GM12878 (cell line): ENCODE results near the gene NDE1. TPM values are rescaled to one million over a fixed set of nuclear protein-coding genes. Genes with fewer than 3 reads are reported as not detected.

Experiments
- ATAC-seq: fragments of 200-7000 bp; cut with Tn5 transposase; 3 replicates; pipeline ENCODE4 v1.9.1; 2020; ENCODE audit warnings: mild to moderate bottlenecking, moderate library complexity
- BruUV-seq: library from RNA; stranded (reverse); fragments of 400-500 nt; replicated peaks from 2 replicates; lab custom pipeline; 2021; lab: Mats Ljungman, UMichigan
- CTCF ChIA-PET: fragments of 300-600 bp; sonication (Branson Sonifier 250); formaldehyde crosslinking; extraction: SDS; loops from one replicate; lab custom pipeline; 2021; ENCODE audit warnings: inconsistent platforms; lab: Yijun Ruan, JAX
- POLR2A ChIA-PET: fragments of 350-600 bp; formaldehyde crosslinking; extraction: SDS; loops from one replicate; lab custom pipeline; 2021; ENCODE audit warnings: inconsistent platforms; lab: Charles Lee
- RAD21 ChIA-PET: fragments of 300-600 bp; sonication (Branson Sonifier 250); formaldehyde crosslinking; loops from one replicate; lab custom pipeline; 2023; ENCODE audit warnings: antibody characterized with exemption; ENCODE audit not compliant: unreplicated experiment; lab: Charles Lee
- SMC1A ChIA-PET: fragments of 300-600 bp; sonication (Branson Sonifier 250); formaldehyde crosslinking; loops from one replicate; lab custom pipeline; 2023; ENCODE audit not compliant: unreplicated experiment, uncharacterized antibody; lab: Charles Lee
- DNase-seq: peaks from one replicate; pipeline ENCODE4 v3.0.0-alpha.2; 2011; ENCODE audit warnings: low read depth, low spot score
- FAIRE-seq: peaks from 3 replicates; lab custom pipeline; 2011; peaks lifted over from hg19 to GRCh38; lab: Jason Lieb, UNC
- H2AFZ ChIP-seq: 2 replicates; pipeline ENCODE4 v1.6.0; 2011; ENCODE audit warnings: low read depth, low read length, control low read depth; ENCODE audit not compliant: control insufficient read depth
- H3K27ac ChIP-seq: 2 replicates; pipeline ENCODE4 v1.5.1; 2011; ENCODE audit warnings: control low read depth; ENCODE audit not compliant: control insufficient read depth, insufficient read depth
- H3K27me3 ChIP-seq, 2 experiments: replicated peaks in 1 of 2; 2 replicates each; pipeline versions ENCODE4 v1.6.0 to v1.6.1; 2011; ENCODE audit warnings: low read length in 1 of 2; ENCODE audit not compliant: control insufficient read depth in 2 of 2, insufficient read depth in 2 of 2
- H3K36me3 ChIP-seq, 2 experiments: 2 replicates each; pipeline ENCODE4 v1.5.1; 2011; ENCODE audit warnings: low read length in 1 of 2; ENCODE audit not compliant: control insufficient read depth in 2 of 2, insufficient read depth in 2 of 2
- H3K4me1 ChIP-seq: 2 replicates; pipeline ENCODE4 v1.6.1; 2011; ENCODE audit warnings: mild to moderate bottlenecking, low read length, moderate library complexity, mixed read lengths; ENCODE audit not compliant: control insufficient read depth, insufficient read depth
- H3K4me2 ChIP-seq: 2 replicates; pipeline ENCODE4 v1.6.0; 2011; ENCODE audit warnings: control low read depth; ENCODE audit not compliant: control insufficient read depth, insufficient read depth
- H3K4me3 ChIP-seq: fragments of 200-600 bp; sonication (generic); 2 replicates; pipeline ENCODE4 v1.5.1; 2016
- H3K79me2 ChIP-seq: 2 replicates; pipeline ENCODE4 v1.6.0; 2011; ENCODE audit warnings: low read length; ENCODE audit not compliant: control insufficient read depth, insufficient read depth
- H3K9ac ChIP-seq: 2 replicates; pipeline ENCODE4 v1.8.0; 2011; ENCODE audit warnings: low read length, control low read depth, mixed read lengths; ENCODE audit not compliant: control insufficient read depth, insufficient read depth
- H3K9me3 ChIP-seq: replicated peaks from 3 replicates; pipeline ENCODE4 v1.5.1; 2011; ENCODE audit warnings: mild to moderate bottlenecking, low read length; ENCODE audit not compliant: control insufficient read depth, insufficient read depth
- H4K20me1 ChIP-seq: 2 replicates; pipeline ENCODE4 v1.6.0; 2011; ENCODE audit not compliant: control insufficient read depth, insufficient read depth
- BCL11A ChIP-seq: IDR thresholded peaks from 2 replicates; pipeline ENCODE4 v1.6.1; 2011; ENCODE audit warnings: low read depth, low read length
- BMI1 ChIP-seq: fragments of 450-650 bp; IDR thresholded peaks from 2 replicates; pipeline ENCODE4 v1.6.1; 2016; ENCODE audit warnings: mild to moderate bottlenecking, moderate library complexity, borderline replicate concordance
- IRF3 ChIP-seq: fragments of 450-650 bp; IDR thresholded peaks from 2 replicates; pipeline ENCODE4 v1.6.1; 2014; ENCODE audit warnings: mild to moderate bottlenecking
- IRF4 ChIP-seq: IDR thresholded peaks from 2 replicates; pipeline ENCODE4 v1.6.1; 2011; ENCODE audit warnings: low read depth, low read length
- JUND ChIP-seq: IDR thresholded peaks from 2 replicates; pipeline ENCODE4 v1.6.1; 2012; ENCODE audit warnings: low read depth, mild to moderate bottlenecking, low read length, improper control_type of control experiment, moderate library complexity
- MTA2 ChIP-seq: fragments of 450-650 bp; IDR thresholded peaks from 2 replicates; pipeline ENCODE4 v1.6.1; 2016; ENCODE audit warnings: low read depth, mild to moderate bottlenecking, moderate library complexity
- NBN ChIP-seq: fragments of 450-650 bp; IDR thresholded peaks from 2 replicates; pipeline ENCODE4 v1.6.1; 2016
- PML ChIP-seq: IDR thresholded peaks from 2 replicates; pipeline ENCODE4 v1.6.1; 2012; ENCODE audit warnings: low read length, inconsistent platforms
- POLR2AphosphoS2 ChIP-seq: IDR thresholded peaks from 2 replicates; pipeline ENCODE4 v1.6.1; 2011; ENCODE audit warnings: low read depth, mild to moderate bottlenecking, low read length, improper control_type of control experiment, moderate library complexity
- SUPT20H ChIP-seq: IDR thresholded peaks from 2 replicates; pipeline ENCODE4 v1.6.1; 2011; ENCODE audit warnings: low read depth, mild to moderate bottlenecking, low read length, moderate library complexity, borderline replicate concordance; ENCODE audit not compliant: control insufficient read depth
- ZBTB33 ChIP-seq: fragments of 450-650 bp; IDR thresholded peaks from 2 replicates; pipeline ENCODE4 v1.6.1; 2017; ENCODE audit warnings: mild to moderate bottlenecking
- WGBS: methylation state at CpG from one replicate; pipeline ENCODE4 v1.1.6; 2016; ENCODE audit warnings: low lambda C conversion rate; ENCODE audit not compliant: insufficient replicate concordance, insufficient coverage; ENCODE audit errors: missing lambda C conversion rate; 5-methylcytosine and 5-hydroxymethylcytosine counted together
- in situ Hi-C: fragments of 300-500 bp; cut with MboI; formaldehyde crosslinking; loops from 9 replicates; pipeline ENCODE4 v1.14.3; 2018; ENCODE audit warnings: mixed read lengths
- intact Hi-C: fragments of 100-400 bp; cut with micrococcal nuclease; formaldehyde crosslinking; loops from one replicate; pipeline ENCODE4 v1.14.2; 2022; ENCODE audit not compliant: unreplicated experiment
- polyA plus RNA-seq, 11 experiments: library from polyadenylated mRNA; depleted of rRNA in 4 of 11; unstranded in 6 of 11; stranded (reverse) in 5 of 11; fragments of >200 nt; fragmentation: Nextera tagmentation in 4 of 11; fragmentation: Illumina TruSeq in 1 of 11; extraction: Ambion mirVana in 4 of 11; extraction: Trizol in 1 of 11; gene quantifications; 1 replicate in 1 of 11; 2 replicates in 10 of 11; pipeline versions ENCODE4 v1.2.1 to v1.2.3, GENCODE V29; 2011 to 2016; ENCODE audit warnings: inconsistent platforms in 2 of 11, missing spikeins in 2 of 11, low read depth in 1 of 11
- total RNA-seq, 4 experiments: library from RNA; depleted of rRNA in 3 of 4; stranded (reverse); fragments of >200 nt in 3 of 4; fragmentation: Illumina TruSeq in 1 of 4; extraction: Trizol in 1 of 4; gene quantifications; 2 replicates each; pipeline versions ENCODE4 v1.2.1 to v1.2.3, GENCODE V29; 2013 to 2021

Gene NDE1
- total and polyA plus RNA-seq, 10 of the 15 experiments (the other 5 are each of a cell fraction or from before 2014, with no cell fraction given): 5.7 to 148 (median 87.8) TPM

GRCh38 chr16:15741207-15741871, 91.3 kb downstream of the NDE1 start:
- DNase-seq (no peak), FAIRE-seq (no peak), ATAC-seq (no peak)
- ChIA-PET CTCF (interaction anchor here (2.9 kb wide), 1 partner anchor 15 kb away, joined by 12 read pairs; no protein-coding TSS in a partner anchor), RAD21 (no interaction called here), SMC1A (no interaction called here), POLR2A (interaction anchor here (0.6 kb wide), 1 partner anchor 57 kb away, joined by 4 read pairs; no protein-coding TSS in a partner anchor)
- Histone ChIP-seq H3K79me2 (no peaks in the 10 kb centered on the region), H3K4me1 (no peaks in the 10 kb centered on the region), H3K27ac (no peak overlapping the region), H3K4me2 (no peak overlapping the region), H3K27me3 (peaks cover 0 to 1% of the 10 kb centered on the region in 2 experiments; a peak in 1 of 4 replicates), H3K36me3 (no peaks in the 10 kb centered on the region), H3K4me3 (no peak overlapping the region), H4K20me1 (no peaks in the 10 kb centered on the region), H3K9ac (no peak overlapping the region), H3K9me3 (no peaks in the 10 kb centered on the region; the same call in 2 of the 3 replicates), H2AFZ (no peak overlapping the region)
- TF ChIP-seq BMI1 (no peak), MTA2 (no peak), BCL11A (no peak), POLR2AphosphoS2 (no peak), IRF4 (no peak), PML (no peak)
- in situ Hi-C loops (no loop called here), intact Hi-C loops (no loop called here)
- WGBS: 45% methylated on average over 13 of the region's 13 CpGs
- no TSS peak for BruUV-seq

GRCh38 chr16:15742716-15743115, 92.7 kb downstream of the NDE1 start:
- no TSS peak for BruUV-seq
- no peak for TF ChIP-seq IRF3
- no peak for TF ChIP-seq JUND
- TF ChIP-seq SUPT20H: no peak
- TF ChIP-seq ZBTB33: no peak
- TF ChIP-seq NBN: no peak

More at GRCh38 chr16:15742716-15743115, 92.7 kb downstream of the NDE1 start:
- in situ Hi-C loops: no loop called here
- Histone ChIP-seq H3K4me1 (no peaks in the 10 kb centered on the region), H3K4me3 (no peak overlapping the region), H2AFZ (no peak overlapping the region), H4K20me1 (no peaks in the 10 kb centered on the region), H3K9me3 (no peaks in the 10 kb centered on the region; the same call in 2 of the 3 replicates), H3K4me2 (no peak overlapping the region), H3K36me3 (no peaks in the 10 kb centered on the region), H3K79me2 (no peaks in the 10 kb centered on the region), H3K27me3 (peaks cover 0 to 1% of the 10 kb centered on the region in 2 experiments; a peak in 1 of 4 replicates), H3K9ac (no peak overlapping the region), H3K27ac (no peak overlapping the region)
- intact Hi-C loops: no loop called here
- 54% methylated on average over 2 of the region's 2 CpGs for WGBS
- ChIA-PET SMC1A (no interaction called here), POLR2A (no interaction called here), CTCF (no interaction called here), RAD21 (interaction anchor here (0.6 kb wide), 1 partner anchor 13 kb away, joined by 3 read pairs; no protein-coding TSS in a partner anchor)
- no peak for FAIRE-seq
- no peak for DNase-seq
- ATAC-seq: no peak
